ENCODE measurements around the gene CAPN6.

GRCh38 chrX:111302284-111302683 is 32.0 kb upstream of the CAPN6 start:
- TF ChIP-seq, protein P1, sequence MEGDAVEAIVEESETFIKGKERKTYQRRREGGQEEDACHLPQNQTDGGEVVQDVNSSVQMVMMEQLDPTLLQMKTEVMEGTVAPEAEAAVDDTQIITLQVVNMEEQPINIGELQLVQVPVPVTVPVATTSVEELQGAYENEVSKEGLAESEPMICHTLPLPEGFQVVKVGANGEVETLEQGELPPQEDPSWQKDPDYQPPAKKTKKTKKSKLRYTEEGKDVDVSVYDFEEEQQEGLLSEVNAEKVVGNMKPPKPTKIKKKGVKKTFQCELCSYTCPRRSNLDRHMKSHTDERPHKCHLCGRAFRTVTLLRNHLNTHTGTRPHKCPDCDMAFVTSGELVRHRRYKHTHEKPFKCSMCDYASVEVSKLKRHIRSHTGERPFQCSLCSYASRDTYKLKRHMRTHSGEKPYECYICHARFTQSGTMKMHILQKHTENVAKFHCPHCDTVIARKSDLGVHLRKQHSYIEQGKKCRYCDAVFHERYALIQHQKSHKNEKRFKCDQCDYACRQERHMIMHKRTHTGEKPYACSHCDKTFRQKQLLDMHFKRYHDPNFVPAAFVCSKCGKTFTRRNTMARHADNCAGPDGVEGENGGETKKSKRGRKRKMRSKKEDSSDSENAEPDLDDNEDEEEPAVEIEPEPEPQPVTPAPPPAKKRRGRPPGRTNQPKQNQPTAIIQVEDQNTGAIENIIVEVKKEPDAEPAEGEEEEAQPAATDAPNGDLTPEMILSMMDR (conservative IDR thresholded peaks at IDR 0.05; ENCODE audit: low read length), result no peak
- no peak for TF ChIP-seq EZH2phosphoT487 (IDR thresholded peaks at IDR 0.05; ENCODE audit: borderline replicate concordance)
